Subcutaneous abdominal adipose tissue (tissue), 5 donors: ENCODE measurements around the gene PPM1F.

Experiments
- H3K27ac ChIP-seq: one replicate; pipeline ENCODE4 v1.7.0; 2013; ENCODE audit warnings: low read depth, mild to moderate bottlenecking, inconsistent platforms, low read length, moderate library complexity
- H3K27me3 ChIP-seq, 5 donors: one replicate each; pipeline ENCODE4 v1.7.0; 2013; ENCODE audit warnings: low read length in 5 of 5, inconsistent platforms in 1 of 5; ENCODE audit not compliant: control insufficient read depth in 5 of 5, insufficient read depth in 4 of 5
- H3K36me3 ChIP-seq, 5 donors: one replicate each; pipeline ENCODE4 v1.7.0; 2013; ENCODE audit warnings: low read length in 5 of 5; ENCODE audit not compliant: control insufficient read depth in 5 of 5, insufficient read depth in 5 of 5
- H3K4me1 ChIP-seq, 5 donors: one replicate each; pipeline ENCODE4 v1.7.0; 2013; ENCODE audit warnings: low read length in 5 of 5, mild to moderate bottlenecking in 3 of 5, moderate library complexity in 1 of 5; ENCODE audit not compliant: control insufficient read depth in 5 of 5, insufficient read depth in 5 of 5
- H3K4me3 ChIP-seq, 5 donors: one replicate each; pipeline ENCODE4 v1.7.0; 2013; ENCODE audit warnings: low read length in 5 of 5, low read depth in 1 of 5
- H3K9ac ChIP-seq, 5 donors: one replicate each; pipeline ENCODE4 v1.7.0; 2013; ENCODE audit warnings: low read length in 5 of 5, mild to moderate bottlenecking in 4 of 5, moderate library complexity in 3 of 5
- H3K9me3 ChIP-seq, 5 donors: one replicate each; pipeline ENCODE4 v1.7.0; 2013; ENCODE audit warnings: low read length in 5 of 5; ENCODE audit not compliant: control insufficient read depth in 5 of 5
- donor health status: healthy.
- donor health status: healthy.
- donor health status: healthy.
- donor health status: healthy.
- donor health status: healthy.

The PPM1F gene

DNA sequence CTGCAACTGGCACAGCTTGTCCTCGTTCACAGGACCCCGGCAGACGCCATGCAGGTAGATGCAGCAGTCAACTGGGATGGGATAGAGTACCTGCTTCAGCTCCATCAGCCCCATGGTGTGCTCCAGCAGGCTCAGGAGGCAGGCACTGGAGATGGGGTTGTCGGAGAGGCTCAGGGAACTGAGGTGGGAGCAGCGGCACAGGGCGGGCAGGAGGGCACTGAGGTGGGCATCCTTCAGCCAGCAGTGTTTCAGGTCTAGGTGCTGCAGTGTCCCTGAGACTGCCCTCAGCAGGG is 38.6 kb upstream of the PPM1F start:
- Histone ChIP-seq H3K9me3 (no peaks in the 10 kb centered on the region), H3K4me3 (no peak overlapping the region), H3K36me3 (no peaks in the 10 kb centered on the region), H3K9ac (no peak overlapping the region), H3K4me1 (no peaks in the 10 kb centered on the region), H3K27ac (no peak overlapping the region), H3K27me3 (peaks cover 0 to 10% (median 3%) of the 10 kb centered on the region in 5 donors)

DNA sequence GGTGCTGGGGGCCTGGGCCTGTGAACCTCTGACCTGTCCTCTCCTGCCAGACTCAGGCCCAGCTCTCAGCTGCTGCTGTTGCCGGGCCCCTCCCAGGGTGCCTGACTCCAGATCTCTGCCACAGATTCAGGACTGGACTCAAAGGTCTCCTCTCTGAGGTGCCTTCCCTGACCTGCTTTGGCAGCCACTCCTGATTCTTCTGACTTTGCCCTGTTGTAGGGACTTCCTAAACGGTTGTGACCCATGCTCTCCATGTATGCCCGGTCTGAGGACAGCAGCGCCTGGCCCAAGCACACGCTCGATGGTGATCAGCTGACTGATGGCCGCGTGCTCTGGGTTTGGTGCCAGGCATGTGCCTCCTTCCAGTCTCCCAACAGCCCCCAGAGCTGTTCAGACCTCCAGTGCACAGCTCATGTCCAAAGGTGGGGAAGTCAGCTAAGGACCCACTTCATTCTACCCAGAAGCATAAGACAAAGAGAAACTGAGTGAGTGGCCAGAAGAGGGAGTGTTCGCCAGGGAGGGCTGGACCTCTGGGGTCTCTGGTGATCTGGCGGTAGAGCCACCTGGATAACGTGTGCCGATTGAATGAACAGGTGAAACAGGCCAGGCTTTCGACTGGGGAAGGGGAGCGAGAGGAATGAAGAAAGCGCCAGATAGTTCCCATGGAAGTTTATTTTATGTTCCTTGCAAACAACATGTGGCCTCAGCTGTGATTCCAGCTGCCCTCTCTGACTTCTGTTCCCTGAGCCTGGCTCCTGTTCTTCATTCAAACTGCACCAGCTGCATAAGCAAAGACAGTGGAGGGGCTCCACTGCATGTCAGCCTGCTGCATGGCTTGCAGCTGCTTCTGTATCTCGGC is 38.0 kb upstream of the PPM1F start:
- Histone ChIP-seq H3K9ac (no peak overlapping the region), H3K27ac (no peak overlapping the region), H3K4me1 (no peaks in the 10 kb centered on the region), H3K27me3 (peaks cover 0 to 10% (median 3%) of the 10 kb centered on the region in 5 donors), H3K36me3 (no peaks in the 10 kb centered on the region), H3K9me3 (no peaks in the 10 kb centered on the region), H3K4me3 (no peak overlapping the region)

DNA sequence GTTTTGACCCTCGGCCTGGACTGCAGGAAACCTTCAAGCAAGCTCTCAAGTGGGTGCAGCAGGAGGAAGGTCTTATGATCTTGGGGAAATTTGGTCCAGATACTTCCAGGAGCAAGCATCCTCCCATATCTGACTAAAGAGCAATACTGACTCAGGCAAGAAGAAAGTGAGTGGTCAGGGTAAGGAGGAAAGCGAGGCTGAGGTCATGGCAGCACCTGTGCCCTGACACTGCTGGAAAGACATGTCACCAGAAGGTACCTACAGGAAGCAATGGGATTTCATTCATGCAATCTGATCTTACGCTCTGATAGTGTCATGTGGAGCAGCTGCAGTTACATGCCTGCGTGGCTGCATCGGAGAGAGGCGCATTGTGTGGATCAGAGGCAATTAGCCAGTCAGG is 36.4 kb upstream of the PPM1F start:
- H3K4me1 ChIP-seq: no peaks in the 10 kb centered on the region
- H3K9ac ChIP-seq: no peak overlapping the region

DNA sequence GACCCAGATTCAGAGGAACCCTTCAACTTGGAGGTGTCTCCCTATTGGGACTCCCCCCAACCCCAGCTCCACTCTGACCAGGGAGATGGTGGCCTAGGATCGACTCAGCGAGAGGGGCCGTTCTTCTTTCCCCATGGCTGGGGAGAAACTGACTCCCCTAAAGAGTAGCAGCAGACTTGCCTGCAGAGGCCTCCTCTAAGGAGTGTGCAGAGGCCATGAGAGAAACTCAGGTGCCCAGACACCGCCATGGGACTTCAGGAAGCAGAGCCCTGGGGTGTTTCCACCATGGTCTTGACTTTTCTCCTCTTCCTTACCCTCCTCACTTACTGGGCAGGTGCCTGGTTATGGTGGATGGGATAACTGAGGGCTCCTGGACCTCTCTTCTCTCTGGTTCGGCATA is 32.6 kb upstream of the PPM1F start:
- Histone ChIP-seq H3K27me3 (peaks cover 0 to 5% (median 2%) of the 10 kb centered on the region in 5 donors), H3K27ac (no peak overlapping the region), H3K4me1 (peaks cover 0 to 21% (median 16%) of the 10 kb centered on the region in 5 donors), H3K9me3 (no peaks in the 10 kb centered on the region), H3K36me3 (no peaks in the 10 kb centered on the region), H3K4me3 (no peak overlapping the region), H3K9ac (no peak overlapping the region)

More for the DNA sequence above, 36.4 kb upstream of the PPM1F start:
- Histone ChIP-seq H3K9me3 (no peaks in the 10 kb centered on the region), H3K4me3 (no peak overlapping the region), H3K27ac (no peak overlapping the region), H3K36me3 (no peaks in the 10 kb centered on the region), H3K27me3 (peaks cover 0 to 10% (median 3%) of the 10 kb centered on the region in 5 donors)

DNA sequence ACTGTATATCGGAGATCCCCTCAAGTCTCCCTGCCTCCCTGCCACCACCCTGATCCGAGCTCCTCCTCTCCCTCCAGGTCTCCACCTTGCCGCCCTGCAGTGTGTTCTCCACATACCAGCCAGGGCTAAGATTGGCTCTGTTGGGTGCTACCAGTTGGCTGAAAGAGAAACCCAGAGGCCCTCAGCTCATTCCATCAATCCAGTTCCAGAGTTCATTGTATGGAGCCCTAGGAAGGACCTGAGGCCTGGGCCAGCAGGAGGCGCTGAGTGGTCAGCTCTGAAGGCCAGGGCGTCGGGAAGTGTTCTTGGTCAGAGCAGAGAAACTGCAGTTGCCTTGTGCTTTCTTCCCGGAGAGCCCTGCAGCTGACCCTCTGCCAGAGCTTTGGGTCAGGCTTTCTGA is 32.1 kb upstream of the PPM1F start:
- Histone ChIP-seq H3K4me1 (peaks cover 0 to 21% (median 16%) of the 10 kb centered on the region in 5 donors), H3K27me3 (peaks cover 0 to 3% (median 2%) of the 10 kb centered on the region in 5 donors), H3K27ac (no peak overlapping the region), H3K9me3 (no peaks in the 10 kb centered on the region), H3K36me3 (no peaks in the 10 kb centered on the region), H3K9ac (no peak overlapping the region), H3K4me3 (no peak overlapping the region)

DNA sequence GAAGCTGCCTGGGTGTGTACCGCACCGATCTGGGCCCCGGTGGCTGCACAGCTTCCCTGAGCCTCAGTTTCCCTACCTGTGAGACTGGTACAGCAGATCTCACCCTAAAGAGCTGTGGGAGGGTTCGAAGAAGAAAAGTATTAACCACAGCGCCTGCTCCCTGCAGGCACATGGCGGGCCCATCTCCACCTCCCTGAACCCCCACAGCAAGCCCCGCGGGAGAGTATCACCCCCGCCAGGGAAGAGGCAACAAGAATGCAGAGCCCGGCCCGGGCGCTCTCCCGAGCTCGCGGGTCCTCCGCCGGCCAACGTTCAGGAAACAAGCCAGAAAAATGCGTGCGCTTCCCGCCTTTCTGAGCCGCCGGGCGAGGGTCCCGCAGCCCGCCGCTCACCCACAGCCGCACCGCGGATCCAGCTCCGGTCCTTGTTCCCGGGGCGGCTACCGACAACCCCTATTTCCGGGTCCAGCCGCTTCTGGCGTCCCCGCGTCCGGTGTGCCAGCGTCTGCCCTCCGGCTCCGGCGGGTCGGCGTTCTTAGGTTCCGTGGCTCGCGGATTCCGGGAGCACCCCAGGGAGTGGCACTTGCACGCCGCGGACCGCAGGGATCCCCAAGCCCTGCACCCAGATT is 29.8 kb upstream of the PPM1F start, which contains the start of gene TOP3B:
TSS of gene TOP3B (minus strand) at position 450 of the 628 bp plus-strand sequence. CDS start 7,078 bp downstream, outside the sequence.
- Histone ChIP-seq H3K9me3 (no peaks in the 10 kb centered on the region), H3K4me3 (peak within 1 kb of the TSS; percentile 67 to 96 (median 88)), H3K27me3 (no peaks in the 10 kb centered on the region), H3K36me3 (peaks cover 0 to 11% (median 7%) of the 10 kb centered on the region in 5 donors), H3K27ac (peak within 1 kb of the TSS; percentile 69), H3K4me1 (peaks cover 0 to 21% (median 16%) of the 10 kb centered on the region in 5 donors), H3K9ac (peak within 1 kb of the TSS; percentile 93 to 99 (median 98))

DNA sequence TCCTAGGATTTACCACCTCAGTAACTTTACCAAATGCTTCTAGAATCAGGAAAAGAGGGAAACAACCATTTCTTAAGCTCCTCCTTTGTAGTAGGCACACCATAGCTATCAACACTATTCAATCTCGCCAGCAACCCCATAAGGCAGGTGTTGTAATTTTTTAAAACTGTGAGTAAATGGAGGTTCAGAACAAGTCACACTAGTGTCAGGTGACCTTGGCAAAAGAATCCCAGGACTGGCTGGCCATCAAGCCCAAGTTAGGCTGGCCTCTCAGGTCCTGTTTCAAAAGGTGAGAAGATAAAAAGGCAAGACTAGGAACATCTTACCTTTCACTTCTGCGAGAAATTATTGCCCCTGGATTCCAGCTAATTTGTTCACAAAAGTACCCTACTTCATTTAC is 29.2 kb upstream of the PPM1F start:
- Histone ChIP-seq H3K9me3 (no peaks in the 10 kb centered on the region), H3K36me3 (peaks cover 0 to 11% (median 7%) of the 10 kb centered on the region in 5 donors), H3K4me1 (peaks cover 0 to 21% (median 16%) of the 10 kb centered on the region in 5 donors), H3K27ac (peak overlapping the region; percentile 69), H3K27me3 (no peaks in the 10 kb centered on the region), H3K4me3 (peak overlapping the region; percentile 67 to 96 (median 88)), H3K9ac (peak overlapping the region; percentile 93 to 99 (median 98))

DNA sequence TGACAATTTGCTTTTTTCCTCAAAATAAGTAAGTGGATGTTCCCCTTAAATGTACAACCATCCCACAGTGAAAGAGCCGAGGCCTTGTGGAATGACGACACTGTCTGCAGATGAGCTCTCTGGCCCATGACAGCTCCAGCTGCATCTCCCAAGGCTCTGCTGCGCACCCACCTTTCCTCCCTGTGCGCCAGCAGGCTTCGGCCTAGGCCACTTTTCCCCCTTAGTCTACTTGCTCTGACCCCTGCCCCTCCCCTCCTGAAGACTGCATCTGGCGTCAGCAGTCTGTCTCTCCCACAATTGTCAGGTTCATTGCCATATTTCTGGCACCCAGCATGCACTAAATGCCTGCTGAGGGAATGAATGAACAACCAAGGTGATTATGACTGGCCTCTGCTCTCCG is 27.9 kb upstream of the PPM1F start:
- Histone ChIP-seq H3K36me3 (peaks cover 0 to 16% (median 7%) of the 10 kb centered on the region in 5 donors), H3K4me3 (no peak overlapping the region), H3K27ac (no peak overlapping the region), H3K4me1 (peaks cover 0 to 21% (median 16%) of the 10 kb centered on the region in 5 donors), H3K9me3 (no peaks in the 10 kb centered on the region), H3K9ac (peak overlapping the region in 1 of 5 donors; percentile 30), H3K27me3 (no peaks in the 10 kb centered on the region)

DNA sequence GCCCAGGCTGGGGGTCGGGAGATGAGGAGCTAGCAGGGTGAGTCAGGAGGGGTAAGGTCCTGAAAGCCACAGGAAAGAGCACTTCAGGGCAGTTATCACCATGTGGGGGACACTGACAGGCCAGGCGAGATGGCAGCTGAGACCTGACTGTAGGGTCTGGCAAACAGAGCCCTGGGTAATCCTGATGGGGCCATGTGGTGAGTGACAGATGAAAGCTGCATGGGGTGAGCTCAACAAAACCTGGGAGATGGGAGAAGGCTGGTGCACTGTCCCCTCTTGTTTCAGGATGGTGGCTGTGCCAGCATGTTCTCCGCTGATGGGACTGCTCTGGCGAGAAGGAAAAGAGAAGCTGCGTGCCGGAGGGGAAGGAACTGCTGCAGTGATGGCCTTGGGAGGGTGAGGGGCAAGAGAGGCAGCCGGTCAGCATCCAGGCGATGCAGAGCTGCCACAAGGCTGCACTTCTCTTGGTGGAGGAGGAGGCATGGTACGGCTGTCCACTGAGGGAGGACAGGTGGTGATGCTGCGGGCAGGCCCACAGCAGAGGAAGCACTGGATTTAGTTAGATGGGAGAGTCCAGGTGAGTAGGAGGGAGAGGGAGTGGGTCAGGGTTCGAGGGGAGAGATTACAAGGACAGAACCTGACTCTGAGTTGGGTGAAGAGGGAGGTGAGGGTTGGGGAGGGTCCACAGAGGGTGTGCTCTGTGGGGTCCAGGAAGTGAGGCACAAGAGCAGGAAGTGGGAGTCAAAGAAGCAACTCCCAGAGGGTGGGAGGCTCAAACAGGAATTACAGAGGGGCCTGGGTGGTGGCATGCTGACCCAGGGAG is 26.1 kb upstream of the PPM1F start:
- Histone ChIP-seq H3K9ac (no peak overlapping the region), H3K36me3 (peaks cover 0 to 34% (median 23%) of the 10 kb centered on the region in 5 donors), H3K4me1 (peaks cover 0 to 21% (median 16%) of the 10 kb centered on the region in 5 donors), H3K27me3 (no peaks in the 10 kb centered on the region), H3K9me3 (no peaks in the 10 kb centered on the region), H3K4me3 (no peak overlapping the region), H3K27ac (no peak overlapping the region)
